KMS-11 (cell line): ENCODE data around the gene CCDC3.

Source experiments
- H2AFZ ChIP-seq: fragments of 200-600 bp; sonication (generic); 2 replicates; pipeline ENCODE4 v1.6.1; 2016; ENCODE audit warnings: antibody characterized with exemption, mixed run types, low read depth
- H3K27ac ChIP-seq: fragments of 200-600 bp; sonication (generic); 2 replicates; pipeline ENCODE4 v1.6.1; 2016; ENCODE audit warnings: mild to moderate bottlenecking, mixed run types
- H3K27me3 ChIP-seq: fragments of 200-600 bp; sonication (generic); 2 replicates; pipeline ENCODE4 v1.6.1; 2017; ENCODE audit warnings: mild to moderate bottlenecking, low read depth, mixed run types, moderate library complexity; ENCODE audit not compliant: insufficient read depth
- H3K36me3 ChIP-seq: fragments of 200-600 bp; sonication (generic); 2 replicates; pipeline ENCODE4 v1.6.1; 2017; ENCODE audit warnings: mild to moderate bottlenecking, mixed run types; ENCODE audit not compliant: insufficient read depth
- H3K4me1 ChIP-seq: fragments of 200-600 bp; sonication (generic); 2 replicates; pipeline ENCODE4 v1.6.1; 2016; ENCODE audit warnings: mild to moderate bottlenecking, low read depth, mixed run types; ENCODE audit not compliant: poor library complexity, severe bottlenecking
- H3K4me2 ChIP-seq: fragments of 200-600 bp; sonication (generic); 2 replicates; pipeline ENCODE4 v1.7.0; 2016; ENCODE audit warnings: mild to moderate bottlenecking, mixed run types
- H3K4me3 ChIP-seq: fragments of 200-600 bp; sonication (generic); IDR thresholded peaks from 2 replicates; pipeline ENCODE4 v1.6.1; 2017; ENCODE audit warnings: low read depth, low read length, mixed read lengths; ENCODE audit not compliant: insufficient read depth
- H3K79me2 ChIP-seq: fragments of 200-600 bp; sonication (generic); 2 replicates; pipeline ENCODE4 v1.6.1; 2016; ENCODE audit warnings: low read depth, mixed run types; ENCODE audit not compliant: insufficient read depth
- H3K9ac ChIP-seq: fragments of 200-600 bp; sonication (generic); 2 replicates; pipeline ENCODE4 v1.6.1; 2016; ENCODE audit warnings: mild to moderate bottlenecking, mixed run types
- H4K20me1 ChIP-seq: fragments of 200-600 bp; sonication (generic); 2 replicates; pipeline ENCODE4 v1.6.1; 2016; ENCODE audit warnings: mild to moderate bottlenecking, mixed run types; ENCODE audit not compliant: insufficient read depth
- CTCF ChIP-seq: fragments of 200-600 bp; sonication (generic); conservative IDR thresholded peaks from 2 replicates; pipeline ENCODE4 v1.6.1; 2017; ENCODE audit warnings: low read depth, mild to moderate bottlenecking, antibody characterized with exemption, low read length, moderate library complexity, mixed read lengths

Gene CCDC3

DNA sequence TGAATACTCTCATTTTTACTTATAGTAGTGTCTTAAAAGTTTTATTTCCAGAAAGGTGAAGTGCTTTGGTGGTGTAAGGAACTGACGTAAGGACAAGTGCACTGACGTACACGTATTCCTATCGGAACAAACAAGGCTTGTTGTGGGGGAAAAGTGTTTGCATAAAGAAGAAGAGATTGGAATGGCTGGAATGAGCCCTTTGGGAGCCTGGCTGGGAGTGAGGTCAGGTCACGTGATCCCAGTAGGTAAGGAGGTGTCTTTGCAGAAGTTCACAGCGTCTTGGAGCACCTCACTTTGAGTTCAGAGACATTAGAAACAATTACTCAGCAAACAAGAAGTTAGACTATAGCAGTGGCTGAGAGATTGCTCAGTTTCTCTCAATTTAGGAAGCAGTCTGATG, 104.2 kb downstream of the CCDC3 start:
- Histone ChIP-seq H2AFZ (no peak overlapping the region), H3K4me2 (no peak overlapping the region), H3K4me1 (no peaks in the 10 kb centered on the region), H3K36me3 (no peaks in the 10 kb centered on the region), H4K20me1 (no peaks in the 10 kb centered on the region), H3K27me3 (no peaks in the 10 kb centered on the region), H3K27ac (no peak overlapping the region), H3K79me2 (no peaks in the 10 kb centered on the region), H3K4me3 (no peak overlapping the region), H3K9ac (no peak overlapping the region)
- TF ChIP-seq CTCF, result no peak

DNA sequence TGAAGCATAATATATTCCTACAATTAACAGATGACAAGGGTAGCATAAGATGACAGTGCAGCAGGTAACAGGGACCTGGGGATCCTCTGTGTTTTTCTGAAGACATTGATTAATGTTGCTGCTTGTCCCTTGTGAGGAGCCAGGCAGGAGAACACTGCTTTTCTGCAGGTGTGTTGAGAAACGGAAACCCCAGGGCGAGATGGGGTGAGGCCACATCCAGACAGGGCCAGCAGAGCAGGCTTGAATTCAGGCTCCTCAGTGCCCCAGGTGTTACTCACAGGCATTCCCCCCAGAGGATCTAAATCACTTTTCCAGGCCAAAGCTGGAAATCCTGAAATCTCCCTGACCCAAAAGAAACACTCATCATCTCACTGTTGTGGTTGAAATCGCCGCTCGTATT, 105.3 kb downstream of the CCDC3 start:
- H2AFZ ChIP-seq, result no peak overlapping the region

DNA sequence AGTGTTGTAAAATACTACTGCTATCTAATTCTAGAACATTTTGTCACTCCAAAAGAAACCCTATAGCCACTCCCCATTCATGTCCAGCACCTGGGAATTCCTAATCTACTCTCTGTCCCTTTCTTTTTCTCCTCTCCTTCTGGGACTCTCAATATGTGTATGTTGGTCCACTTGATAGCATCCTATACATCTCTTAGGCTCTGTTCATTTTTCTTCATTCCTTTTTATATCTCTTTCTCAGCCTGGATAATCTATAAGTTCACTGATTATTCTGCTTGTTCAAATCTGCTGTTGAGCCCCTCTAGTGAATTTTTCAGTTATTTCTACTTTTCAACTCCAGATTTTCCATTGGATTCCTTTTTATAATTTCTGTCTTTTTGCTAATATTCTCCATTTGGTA, 108.6 kb downstream of the CCDC3 start:
- Histone ChIP-seq H3K27me3 (no peaks in the 10 kb centered on the region), H3K79me2 (no peaks in the 10 kb centered on the region), H4K20me1 (no peaks in the 10 kb centered on the region), H3K27ac (no peak overlapping the region), H2AFZ (no peak overlapping the region), H3K4me2 (no peak overlapping the region), H3K9ac (no peak overlapping the region), H3K4me3 (no peak overlapping the region), H3K4me1 (no peaks in the 10 kb centered on the region), H3K36me3 (no peaks in the 10 kb centered on the region)
- TF ChIP-seq CTCF, result no peak

More for the DNA sequence above, 105.3 kb downstream of the CCDC3 start:
- no peak overlapping the region for H3K4me2 ChIP-seq
- no peak overlapping the region for H3K4me3 ChIP-seq
- H3K36me3 ChIP-seq, result no peaks in the 10 kb centered on the region
- no peak overlapping the region for H3K9ac ChIP-seq
- no peaks in the 10 kb centered on the region for H3K4me1 ChIP-seq
- TF ChIP-seq CTCF, result no peak
- no peaks in the 10 kb centered on the region for H4K20me1 ChIP-seq
- no peaks in the 10 kb centered on the region for H3K79me2 ChIP-seq
- no peaks in the 10 kb centered on the region for H3K27me3 ChIP-seq
- H3K27ac ChIP-seq, result no peak overlapping the region

DNA sequence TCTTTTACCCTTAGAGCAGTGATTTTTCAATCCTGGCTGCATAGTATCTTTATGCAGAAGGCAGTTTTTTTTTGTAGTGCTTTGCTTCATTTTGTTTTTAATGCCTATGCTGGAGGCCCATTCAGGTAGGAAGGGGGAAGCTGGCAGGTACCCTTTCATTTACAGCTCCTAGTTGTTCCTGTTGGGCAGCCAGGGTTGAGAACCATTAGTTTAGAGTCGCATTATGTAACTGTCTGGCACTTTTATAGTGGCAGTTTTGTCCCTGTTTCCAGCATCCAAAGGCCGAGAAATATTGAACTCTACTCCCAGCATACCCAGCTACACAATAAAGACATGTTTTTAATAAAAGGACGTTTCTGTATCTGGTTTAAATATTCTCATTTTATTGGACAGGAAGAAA, 110.6 kb downstream of the CCDC3 start:
- Histone ChIP-seq H3K4me1 (no peaks in the 10 kb centered on the region), H2AFZ (no peak overlapping the region), H3K27me3 (no peaks in the 10 kb centered on the region), H4K20me1 (no peaks in the 10 kb centered on the region), H3K4me2 (no peak overlapping the region), H3K9ac (no peak overlapping the region), H3K79me2 (no peaks in the 10 kb centered on the region), H3K4me3 (no peak overlapping the region), H3K27ac (no peak overlapping the region), H3K36me3 (no peaks in the 10 kb centered on the region)
- no peak for TF ChIP-seq CTCF

GRCh38 chr10:12888470-12888869, 113.0 kb downstream of the CCDC3 start:
- no peak overlapping the region for H3K27ac ChIP-seq
- H3K4me2 ChIP-seq, result no peak overlapping the region
- no peak overlapping the region for H3K4me3 ChIP-seq
- no peak overlapping the region for H2AFZ ChIP-seq
- TF ChIP-seq CTCF, result no peak
- no peaks in the 10 kb centered on the region for H4K20me1 ChIP-seq
- H3K79me2 ChIP-seq, result no peaks in the 10 kb centered on the region
- no peaks in the 10 kb centered on the region for H3K36me3 ChIP-seq
- no peaks in the 10 kb centered on the region for H3K27me3 ChIP-seq
- no peak overlapping the region for H3K9ac ChIP-seq
- no peaks in the 10 kb centered on the region for H3K4me1 ChIP-seq
